Tibial nerve (tissue), 4 donors: ENCODE measurements around the gene HGFAC.

Experiments
- CTCF ChIP-seq, 5 experiments: fragments of 200-600 bp in 3 of 5; fragments of 450-650 bp in 2 of 5; sonication (generic) in 3 of 5; IDR thresholded peaks; one replicate each; pipeline ENCODE4 v1.5.1; 2016 to 2019; ENCODE audit warnings: antibody characterized with exemption in 5 of 5, mild to moderate bottlenecking in 3 of 5, moderate library complexity in 2 of 5
- EP300 ChIP-seq, 2 donors: sonication (generic); formaldehyde crosslinking; IDR thresholded peaks; one replicate each; pipeline ENCODE4 v1.6.1; 2017; ENCODE audit warnings: antibody characterized with exemption in 2 of 2, mild to moderate bottlenecking in 1 of 2
- POLR2A ChIP-seq, 2 donors: fragments of 450-650 bp; IDR thresholded peaks; one replicate each; pipeline ENCODE4 v1.6.1; 2017; ENCODE audit warnings: antibody characterized with exemption in 2 of 2, mild to moderate bottlenecking in 2 of 2, moderate library complexity in 2 of 2

DNA sequence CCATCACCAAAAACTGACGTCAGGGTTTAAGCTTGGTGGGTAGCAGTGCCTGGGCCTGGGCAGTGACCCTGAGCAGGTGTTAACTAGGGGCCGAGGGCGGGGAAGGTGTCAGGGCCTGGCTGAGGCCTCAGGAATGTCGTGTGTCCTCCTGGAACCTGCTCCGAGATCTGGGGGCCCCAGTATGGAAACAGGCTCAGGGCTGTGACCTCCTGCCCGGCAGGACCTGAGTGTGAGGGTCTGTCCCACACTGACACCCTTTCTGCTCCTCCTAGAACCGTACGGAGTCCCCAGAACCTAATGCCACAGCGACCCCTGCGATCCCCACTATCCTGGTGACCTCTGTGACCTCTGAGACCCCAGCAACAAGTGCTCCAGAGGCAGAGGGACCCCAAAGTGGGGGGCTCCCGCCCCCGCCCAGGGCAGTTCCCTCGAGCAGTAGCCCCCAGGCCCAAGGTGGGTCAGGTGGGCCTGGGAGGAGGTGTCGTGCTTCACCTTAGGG lies 741 bp downstream of the HGFAC start:
- TF ChIP-seq CTCF (IDR thresholded peaks at IDR 0.05): no peak
- no peak for TF ChIP-seq EP300 (IDR thresholded peaks at IDR 0.05)
- TF ChIP-seq POLR2A (IDR thresholded peaks at IDR 0.05): no peak
